ENCODE results near the gene MED8. TPM values are rescaled to one million over a fixed set of nuclear protein-coding genes. Genes with fewer than 3 reads are reported as not detected.

The MED8 gene
- total and polyA plus RNA-seq, 2 of the 13 experiments (the other 11 are each of a cell fraction or from before 2014, with no cell fraction given), result 16.9 to 77.4 TPM

GRCh38 chr1:43425045-43425444 lies 35.4 kb upstream of the MED8 start:
- 94% methylated on average over 4 of the region's 4 CpGs for WGBS (ENCODE audit: low lambda C conversion rate)

More at GRCh38 chr1:43425045-43425444, 35.4 kb upstream of the MED8 start:
- Histone ChIP-seq H3K27me3 (ENCODE audit: control insufficient read depth in 1 of 2, insufficient read depth in 2 of 2, low read length in 2 of 2) (no peaks in the 10 kb centered on the region), H3K4me2 (ENCODE audit: low read depth, low read length) (no peak overlapping the region), H3K4me1 (ENCODE audit: insufficient read depth, low read length) (no peaks in the 10 kb centered on the region), H4K20me1 (ENCODE audit: insufficient read depth, low read length) (no peaks in the 10 kb centered on the region), H3K27ac (ENCODE audit: extremely low read length, insufficient read depth, low read length) (no peak overlapping the region), H3K9ac (ENCODE audit: insufficient read depth, low read depth, low read length) (no peak overlapping the region), H3K79me2 (ENCODE audit: insufficient read depth, low read length) (no peaks in the 10 kb centered on the region), H3K9me3 (ENCODE audit: low read length) (no peaks in the 10 kb centered on the region), H3K36me3 (replicated peaks in 1 of 2; ENCODE audit: control insufficient read depth in 1 of 2, insufficient read depth in 2 of 2, low read length in 2 of 2) (peaks cover 32 to 75% of the 10 kb centered on the region in 2 experiments), H3K4me3 (replicated peaks in 1 of 3; ENCODE audit: insufficient read depth in 1 of 3, low read depth in 2 of 3, low read length in 3 of 3) (no peak overlapping the region), H2AFZ (ENCODE audit: low read length) (no peak overlapping the region)
- BruUV-seq (replicated peaks), result no TSS peak
- intact Hi-C loops (cut with micrococcal nuclease; ENCODE audit: unreplicated experiment) (no loop called here), in situ Hi-C loops (cut with HindIII; ENCODE audit: extremely low pct_ligation_motif_present, low pct_unique_long_range_greater_than_20kb) (no loop called here)
- ChIA-PET CTCF (ENCODE audit: low intra/inter-chr PET ratio, low total read pairs) (no interaction called here), POLR2A (no interaction called here)
- FAIRE-seq, result no peak
- no peak for TF ChIP-seq LBX2 (CRISPR knock-in tag; IDR thresholded peaks at IDR 0.05; ENCODE audit: borderline replicate concordance)
- TF ChIP-seq MTA3 (CRISPR knock-in tag; IDR thresholded peaks at IDR 0.05), result no peak
- no peak for TF ChIP-seq TSC22D2 (CRISPR knock-in tag; IDR thresholded peaks at IDR 0.05; ENCODE audit: borderline replicate concordance)
- no peak for TF ChIP-seq SNAPC4 (CRISPR knock-in tag; IDR thresholded peaks at IDR 0.05)
- ATAC-seq, result no peak
- no peak for DNase-seq (ENCODE audit: low spot score)

Measured in HepG2 (cell line).